Peyer's patch (tissue), 4 donors: ENCODE results near the gene NAP1L5.

Source experiments
- POLR2A ChIP-seq, 2 donors: fragments of 450-650 bp; IDR thresholded peaks; one replicate each; pipeline ENCODE4 v1.5.1; 2017; ENCODE audit warnings: antibody characterized with exemption in 2 of 2, mild to moderate bottlenecking in 2 of 2, moderate library complexity in 2 of 2
- TF ChIP-seq, protein P1 (sequence below), 6 experiments: fragments of 450-650 bp in 4 of 6; fragments of 200-600 bp in 2 of 6; sonication (generic) in 1 of 6; IDR thresholded peaks; one replicate each; pipeline ENCODE4 v1.5.1; 2017 to 2019; ENCODE audit warnings: antibody characterized with exemption in 6 of 6, mild to moderate bottlenecking in 3 of 6, moderate library complexity in 1 of 6

DNA sequence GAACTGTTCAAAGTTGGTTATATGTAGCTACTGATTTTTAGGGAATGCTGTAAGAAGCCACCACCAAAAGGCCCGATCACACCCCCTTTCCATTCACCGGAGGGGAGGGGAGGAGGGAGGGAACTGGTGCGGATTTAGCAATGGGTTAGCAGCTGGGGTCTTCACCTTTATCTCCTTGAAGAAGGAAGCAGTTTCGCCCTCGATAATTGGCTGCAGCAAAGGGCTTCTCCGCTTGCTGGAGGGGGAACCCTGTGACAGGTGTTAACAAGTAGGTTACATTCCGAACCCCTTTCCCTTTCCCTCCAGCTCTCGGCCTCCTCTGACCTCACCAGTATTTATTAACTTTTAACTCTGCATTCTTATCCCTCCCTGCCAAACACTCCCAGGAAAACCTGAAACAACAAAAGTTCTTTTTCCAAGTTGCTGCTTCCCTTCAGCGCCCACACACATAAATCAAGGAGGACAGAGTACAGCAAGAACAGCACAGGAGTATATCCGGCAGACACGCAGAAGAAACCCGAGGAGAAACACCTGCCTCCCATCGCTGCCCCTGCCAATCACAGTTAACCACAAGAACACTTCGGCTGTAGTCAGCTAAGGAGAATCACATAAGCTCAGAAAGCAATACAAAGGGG, 39.8 kb upstream of the NAP1L5 start:
- no peak for TF ChIP-seq POLR2A (IDR thresholded peaks at IDR 0.05)
- TF ChIP-seq, protein P1, sequence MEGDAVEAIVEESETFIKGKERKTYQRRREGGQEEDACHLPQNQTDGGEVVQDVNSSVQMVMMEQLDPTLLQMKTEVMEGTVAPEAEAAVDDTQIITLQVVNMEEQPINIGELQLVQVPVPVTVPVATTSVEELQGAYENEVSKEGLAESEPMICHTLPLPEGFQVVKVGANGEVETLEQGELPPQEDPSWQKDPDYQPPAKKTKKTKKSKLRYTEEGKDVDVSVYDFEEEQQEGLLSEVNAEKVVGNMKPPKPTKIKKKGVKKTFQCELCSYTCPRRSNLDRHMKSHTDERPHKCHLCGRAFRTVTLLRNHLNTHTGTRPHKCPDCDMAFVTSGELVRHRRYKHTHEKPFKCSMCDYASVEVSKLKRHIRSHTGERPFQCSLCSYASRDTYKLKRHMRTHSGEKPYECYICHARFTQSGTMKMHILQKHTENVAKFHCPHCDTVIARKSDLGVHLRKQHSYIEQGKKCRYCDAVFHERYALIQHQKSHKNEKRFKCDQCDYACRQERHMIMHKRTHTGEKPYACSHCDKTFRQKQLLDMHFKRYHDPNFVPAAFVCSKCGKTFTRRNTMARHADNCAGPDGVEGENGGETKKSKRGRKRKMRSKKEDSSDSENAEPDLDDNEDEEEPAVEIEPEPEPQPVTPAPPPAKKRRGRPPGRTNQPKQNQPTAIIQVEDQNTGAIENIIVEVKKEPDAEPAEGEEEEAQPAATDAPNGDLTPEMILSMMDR (IDR thresholded peaks at IDR 0.05), result no peak
